Measurements from ENCODE around the gene COL4A1.

COL4A1 gene

DNA sequence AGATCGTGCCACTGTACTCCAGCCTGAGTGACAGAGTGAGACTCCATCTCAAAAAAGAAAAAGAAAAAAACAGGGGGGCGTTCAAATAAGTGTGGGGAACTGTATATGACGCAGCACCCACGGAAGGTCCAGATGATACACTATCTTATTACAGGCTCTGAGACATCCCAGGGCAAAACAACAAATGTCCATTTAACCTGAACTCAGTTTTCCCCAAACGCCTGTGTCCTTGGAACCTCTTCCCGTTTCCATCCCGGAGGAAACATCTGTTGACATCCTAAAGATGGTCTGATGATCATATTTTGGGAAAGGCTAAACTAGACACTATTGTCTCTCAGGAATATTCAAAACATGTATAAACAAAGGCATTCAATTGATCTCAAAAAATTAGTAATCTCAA, 72.4 kb downstream of the COL4A1 start:
- ATAC-seq, result no peak

DNA sequence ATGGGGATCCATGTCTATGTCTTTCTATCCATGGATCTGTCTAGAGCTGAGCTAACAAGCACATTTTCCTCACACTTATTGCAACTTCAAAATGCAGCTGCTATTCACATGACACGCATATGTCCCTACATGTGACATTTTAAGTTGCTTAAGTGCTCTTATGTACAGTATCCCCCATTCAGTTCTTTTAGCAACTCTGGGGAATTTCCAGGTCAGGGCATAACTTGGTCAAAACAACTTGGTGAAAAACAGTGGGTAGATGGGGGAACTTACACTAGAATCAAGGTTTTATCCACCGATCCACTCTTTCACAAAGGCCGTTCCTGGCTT, 73.0 kb downstream of the COL4A1 start:
- ATAC-seq, result no peak

DNA sequence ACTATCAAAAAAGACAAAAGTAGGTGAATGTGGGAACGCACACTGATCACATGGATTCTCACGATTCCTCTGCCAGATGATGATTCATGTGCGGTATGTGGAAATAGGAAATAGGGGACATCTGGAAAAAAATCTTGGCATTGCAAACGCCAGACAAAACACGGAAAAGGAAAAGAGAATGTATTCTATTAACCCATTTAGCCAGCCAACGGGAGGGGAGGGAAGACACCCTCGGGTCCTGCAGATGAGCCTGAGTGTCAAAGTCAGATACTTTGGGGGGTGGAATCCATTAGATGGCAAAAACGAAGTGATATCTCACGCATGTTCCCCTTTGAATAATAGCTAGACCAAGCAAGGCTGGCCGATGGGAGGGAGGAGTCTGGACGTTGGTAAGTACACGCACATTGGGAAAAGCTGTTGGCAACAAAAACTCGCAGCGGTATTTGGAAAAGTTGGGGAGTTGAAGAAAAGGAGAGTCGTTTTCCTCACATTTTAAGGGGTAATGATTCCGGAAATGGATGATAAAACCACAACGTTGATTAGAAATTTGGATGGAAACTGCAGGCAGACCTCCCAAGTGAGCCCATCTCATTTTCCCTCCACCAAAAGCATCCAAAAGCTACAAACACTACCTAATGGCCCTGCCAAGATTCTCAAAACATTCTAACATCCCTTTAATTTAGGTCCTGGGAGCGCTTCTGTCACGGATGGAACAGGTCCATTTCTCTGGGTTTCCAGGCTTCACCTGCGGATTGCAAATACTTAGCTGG, 73.6 kb downstream of the COL4A1 start:
- ATAC-seq, result no peak

DNA sequence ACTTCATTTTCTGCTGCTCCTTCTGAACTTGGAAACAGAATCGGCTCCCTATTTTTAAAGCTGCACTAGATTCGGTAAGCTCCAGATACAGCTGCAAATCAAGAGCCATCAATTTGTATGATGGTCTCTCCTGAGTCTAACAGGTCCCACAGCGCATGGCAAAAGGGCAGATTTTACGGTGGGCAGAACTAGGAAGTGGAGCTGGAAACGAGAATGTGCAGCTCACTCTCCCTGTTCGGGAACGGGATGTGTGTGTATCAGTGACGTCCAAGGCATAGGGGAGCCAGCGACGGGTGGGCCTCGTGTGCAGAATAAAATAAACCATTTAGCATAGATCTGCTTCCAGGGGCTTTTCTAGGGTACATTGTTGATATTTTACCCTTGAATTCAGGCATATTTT, 74.2 kb downstream of the COL4A1 start:
- no peak for ATAC-seq

DNA sequence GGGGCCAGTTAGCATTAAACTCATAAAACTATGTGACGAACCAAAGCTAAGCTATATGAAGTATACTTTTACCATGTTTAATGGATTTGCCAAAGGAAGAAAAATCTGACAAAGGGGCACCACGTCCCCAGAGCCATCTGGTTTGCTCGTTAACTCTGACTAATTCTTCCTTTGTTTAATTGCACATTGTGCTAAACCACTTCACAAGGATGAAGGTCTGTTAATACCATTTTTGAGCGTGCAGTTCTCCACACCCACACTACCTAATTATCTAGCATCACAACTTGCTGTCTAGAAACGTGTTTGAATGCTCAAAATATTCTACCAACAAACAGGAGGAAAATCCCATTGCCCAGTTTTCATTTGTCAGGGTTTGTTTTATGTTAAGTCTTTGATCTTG, 74.8 kb downstream of the COL4A1 start:
- no peak for ATAC-seq

DNA sequence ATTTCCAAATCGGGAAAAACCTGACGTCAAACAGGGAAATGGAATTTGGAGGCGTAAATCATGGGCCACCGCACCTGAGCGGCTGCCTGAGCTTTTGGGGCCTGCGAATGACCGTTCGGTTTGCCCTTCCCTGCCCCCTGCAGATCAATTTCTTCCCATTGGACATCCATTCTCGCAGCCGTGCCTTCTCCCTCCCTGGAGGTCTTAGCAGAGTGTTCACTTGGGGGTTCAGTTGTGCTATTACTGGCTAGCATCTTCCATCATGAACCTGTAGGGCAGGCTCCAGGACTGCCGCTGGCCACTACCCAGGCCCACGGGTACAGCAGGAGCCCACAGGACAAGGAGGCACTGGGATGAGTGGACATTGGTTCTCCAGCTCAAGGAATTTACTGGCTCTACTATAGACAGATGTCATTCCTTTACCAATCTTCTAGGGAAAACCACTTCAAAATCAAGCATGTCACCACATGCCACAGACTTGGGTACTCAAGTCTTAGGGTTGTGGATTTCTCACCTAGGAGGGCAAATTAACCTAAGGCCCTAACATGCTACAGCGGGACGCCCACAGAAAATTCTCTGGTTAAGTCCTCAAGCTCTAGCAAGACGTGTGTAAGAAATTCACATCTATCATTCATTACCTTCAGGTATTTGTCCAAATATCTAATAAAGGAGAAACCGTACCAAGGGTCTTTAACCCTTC, 75.5 kb downstream of the COL4A1 start:
- ATAC-seq, result no peak

DNA sequence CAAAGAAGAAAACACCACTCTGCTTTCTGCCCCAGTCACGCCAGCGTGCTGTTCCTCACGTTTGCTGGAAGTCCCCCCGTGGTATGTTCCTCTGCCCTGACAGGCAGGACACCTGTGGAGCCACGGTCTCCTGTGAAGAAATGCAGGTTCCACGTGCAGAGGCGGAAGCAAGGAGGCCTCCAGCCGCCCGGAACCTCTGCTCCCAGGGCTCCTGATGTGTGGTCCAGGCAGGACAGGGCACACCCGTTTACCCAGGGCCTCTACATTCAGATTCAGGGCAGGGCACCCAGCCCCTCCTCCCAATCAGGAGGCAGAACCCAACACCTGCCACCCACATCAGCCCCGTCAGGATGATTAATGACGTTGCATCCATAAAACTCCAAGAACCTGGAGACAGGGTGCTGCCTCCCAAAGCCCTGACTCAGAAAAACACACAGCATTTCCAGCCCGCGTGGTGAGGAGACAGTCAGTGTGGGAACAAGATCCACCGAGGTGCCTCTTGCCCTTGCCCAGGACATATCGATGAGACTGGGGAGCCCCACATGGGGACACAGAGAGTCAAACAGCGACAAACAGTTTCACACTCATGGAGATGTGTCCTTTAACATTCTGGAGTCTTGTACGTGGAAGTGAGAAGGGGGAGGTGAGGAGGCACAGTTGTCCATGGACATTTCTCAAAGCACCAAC, 76.2 kb downstream of the COL4A1 start:
- ATAC-seq, result no peak

DNA sequence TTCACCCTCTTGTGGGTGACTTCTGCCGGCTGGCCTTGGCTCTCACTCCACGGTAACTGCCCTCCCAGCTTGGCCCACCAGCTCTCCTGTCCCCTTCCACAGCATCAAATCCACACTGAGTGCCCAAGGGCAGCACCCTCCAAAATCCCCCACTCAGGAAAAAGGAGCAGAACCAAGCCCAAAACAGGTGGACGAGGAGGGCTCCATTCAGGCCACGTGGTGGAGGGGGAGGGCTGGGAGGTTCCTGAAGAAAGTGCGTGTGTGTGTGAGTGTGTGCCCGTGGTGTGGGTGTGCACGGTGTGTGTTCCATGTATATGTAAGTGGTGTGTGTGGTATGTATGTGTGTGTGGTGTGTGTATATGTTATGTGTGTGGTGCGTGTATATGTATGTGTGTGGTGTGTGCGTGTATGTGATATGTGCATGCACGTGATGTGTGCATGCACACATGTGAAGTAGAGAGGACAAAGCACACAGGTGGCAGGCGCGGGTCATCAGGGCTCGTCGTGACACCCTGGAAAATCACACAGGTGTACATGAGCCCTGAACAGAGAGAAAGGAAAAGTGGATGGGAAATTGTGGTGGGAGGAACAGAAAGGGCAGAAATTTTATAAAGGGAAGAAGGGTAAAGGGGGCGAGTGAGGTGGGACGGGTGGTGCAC, 76.9 kb downstream of the COL4A1 start:
- no peak for ATAC-seq

DNA sequence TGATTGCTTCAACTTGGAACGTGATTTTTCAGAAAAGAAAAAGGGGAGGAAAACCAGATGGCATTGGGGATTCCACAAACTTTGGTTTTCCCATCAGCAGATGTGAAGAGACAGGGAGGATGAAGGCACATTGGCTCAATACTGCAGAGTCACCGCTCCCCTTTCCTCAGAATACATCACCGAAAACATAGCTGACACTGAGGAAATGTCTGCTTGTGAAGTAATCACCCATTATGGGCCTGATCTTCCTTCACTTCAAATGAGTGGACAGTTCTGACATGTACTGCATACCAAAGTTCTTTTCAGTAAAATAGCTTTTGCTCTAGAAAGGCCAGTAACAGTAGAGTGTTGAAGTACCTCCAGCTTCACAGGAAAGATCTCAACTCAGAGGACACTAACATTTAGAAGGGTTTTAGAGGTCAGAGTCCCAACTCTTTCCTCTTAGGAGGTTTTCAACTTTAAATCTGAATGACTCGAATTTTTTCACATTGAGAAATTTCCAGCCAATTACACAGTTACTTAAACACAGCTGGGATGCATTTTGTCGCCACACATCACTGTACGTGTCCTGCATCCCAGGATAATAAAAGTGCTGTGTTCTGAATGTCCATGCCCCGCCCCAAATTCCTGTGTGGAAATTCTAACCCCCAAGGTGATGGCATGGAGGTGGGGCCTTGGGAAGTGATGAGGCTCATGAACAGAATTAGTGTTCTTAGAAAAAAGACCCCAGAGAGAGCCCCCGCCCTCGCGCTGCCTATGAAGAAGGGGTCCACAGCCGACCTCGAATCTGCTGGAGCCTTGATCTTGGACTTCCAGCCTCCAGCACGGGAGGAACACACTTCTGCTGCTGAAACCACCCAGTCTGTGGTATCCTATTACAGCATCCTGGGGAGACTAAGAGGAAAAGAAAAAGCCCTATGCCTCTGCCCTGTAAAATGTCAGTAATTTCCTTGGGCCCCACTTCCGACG, 77.7 kb downstream of the COL4A1 start:
- ATAC-seq, result no peak

DNA sequence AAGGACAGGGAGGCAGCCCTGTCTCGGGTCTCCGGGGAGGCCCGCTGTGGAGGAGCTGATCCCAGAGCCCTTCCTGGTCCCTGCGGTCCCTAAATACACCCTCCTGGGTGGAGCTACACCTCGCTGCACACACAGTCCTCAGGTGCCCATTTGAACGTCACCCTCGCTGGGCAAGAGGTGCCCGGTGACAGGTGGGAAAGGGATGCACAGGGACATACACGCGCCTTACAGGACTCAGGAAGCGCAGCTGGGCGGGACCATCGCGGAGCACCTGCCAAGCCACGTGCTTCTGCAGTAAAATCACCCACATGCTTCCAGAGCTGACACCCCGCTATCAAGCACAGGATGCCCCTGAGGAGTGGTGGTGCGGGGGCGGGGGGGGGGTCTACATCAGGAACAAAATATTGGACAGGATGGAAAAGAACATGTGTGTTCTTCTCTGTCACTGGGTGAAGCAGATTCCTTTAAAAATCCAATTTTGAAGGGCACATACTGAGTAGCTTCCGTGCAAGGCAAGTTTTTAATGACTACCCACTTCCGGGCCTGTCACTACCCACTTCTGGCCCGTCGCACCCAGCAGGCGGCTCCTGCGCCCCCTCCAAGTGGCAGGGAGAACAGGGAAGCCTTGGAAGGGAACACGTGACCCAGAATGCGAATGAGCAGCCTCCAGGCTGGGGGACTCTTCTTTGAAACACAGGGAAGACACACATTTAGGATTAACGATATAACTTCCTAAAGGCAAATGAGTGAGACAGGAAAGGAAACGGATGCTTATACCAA, 78.9 kb downstream of the COL4A1 start:
- no peak for ATAC-seq

DNA sequence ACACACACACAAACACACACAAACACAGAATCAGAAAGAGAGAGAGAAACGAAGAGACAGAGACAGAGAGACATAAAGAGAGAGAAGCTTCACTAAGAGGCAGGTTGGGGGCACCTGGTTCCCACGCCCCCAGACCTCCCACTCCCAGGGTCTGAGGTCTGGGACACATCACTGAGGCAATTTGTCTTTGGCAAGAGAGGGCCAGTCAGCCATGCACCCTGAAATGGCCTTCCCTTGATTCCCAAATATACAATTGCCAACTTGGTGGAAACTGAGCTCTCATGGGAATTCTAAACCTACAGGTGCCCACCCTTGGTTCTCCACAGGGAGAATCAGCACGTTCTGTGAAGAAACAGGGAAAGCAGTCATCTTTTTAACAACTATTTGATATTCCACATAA, 79.5 kb downstream of the COL4A1 start:
- ATAC-seq, result no peak

DNA sequence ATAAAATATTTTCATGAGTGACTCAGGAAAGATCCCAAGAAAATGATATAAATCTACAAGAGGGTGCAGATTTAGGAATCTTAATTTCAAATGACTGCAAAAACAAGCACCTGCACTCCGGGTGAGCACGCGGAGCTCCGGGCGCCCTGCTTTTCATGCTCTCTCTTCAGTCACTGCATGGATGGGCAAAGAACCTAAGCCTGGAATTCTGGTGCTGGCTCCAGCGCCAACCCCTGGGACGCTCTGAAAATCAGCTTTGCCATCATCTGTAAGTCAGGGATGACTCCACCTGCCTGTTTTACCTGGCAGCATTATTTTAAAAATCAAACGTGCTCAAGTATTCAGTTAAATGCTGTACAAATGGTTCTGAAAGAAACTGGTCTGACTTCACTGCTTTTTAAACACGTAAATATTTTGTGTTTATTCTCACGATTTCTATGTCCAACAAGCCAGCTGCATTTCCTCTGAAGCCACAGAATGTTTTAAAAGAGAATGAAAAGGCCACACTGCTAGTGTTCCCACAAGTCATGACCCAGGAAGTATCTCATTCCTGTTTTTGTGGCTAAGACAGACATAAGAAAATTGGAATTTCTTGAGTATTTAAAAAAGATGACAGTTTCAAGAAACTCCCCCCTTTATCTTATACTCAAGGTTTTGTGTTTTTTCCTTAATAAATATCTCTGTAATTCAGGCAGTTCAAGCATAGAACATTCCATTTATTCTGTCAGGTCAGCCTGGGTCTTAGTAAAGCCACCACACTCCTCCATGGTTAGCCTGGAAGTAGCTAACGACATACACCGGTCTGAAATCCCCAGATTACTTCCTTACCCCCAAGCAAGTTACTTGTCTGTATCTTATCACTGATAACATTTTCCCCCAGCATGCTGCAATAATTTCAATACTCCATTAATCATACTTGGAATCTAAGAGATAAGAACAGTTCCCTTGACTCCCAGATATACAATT, 81.1 kb downstream of the COL4A1 start:
- ATAC-seq, result no peak

DNA sequence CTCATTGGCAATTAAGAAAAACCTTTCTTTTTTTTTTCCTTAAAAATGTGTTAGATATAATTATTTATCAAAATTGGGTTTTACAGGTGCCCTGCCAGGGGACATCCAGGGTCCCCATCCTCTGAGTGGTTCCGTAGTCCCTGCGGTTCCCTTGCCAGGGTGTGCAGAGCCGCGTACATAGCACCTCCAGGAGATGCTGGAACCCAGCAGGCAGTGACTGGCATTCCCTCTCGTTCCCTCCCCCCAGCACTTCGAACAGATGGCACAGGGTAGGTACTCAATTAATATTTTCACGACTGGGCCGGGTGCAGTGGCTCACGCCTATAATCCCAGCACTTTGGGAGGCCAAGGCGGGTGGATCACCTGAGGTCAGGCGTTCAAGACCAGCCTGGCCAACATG, 82.0 kb downstream of the COL4A1 start:
- ATAC-seq, result no peak

DNA sequence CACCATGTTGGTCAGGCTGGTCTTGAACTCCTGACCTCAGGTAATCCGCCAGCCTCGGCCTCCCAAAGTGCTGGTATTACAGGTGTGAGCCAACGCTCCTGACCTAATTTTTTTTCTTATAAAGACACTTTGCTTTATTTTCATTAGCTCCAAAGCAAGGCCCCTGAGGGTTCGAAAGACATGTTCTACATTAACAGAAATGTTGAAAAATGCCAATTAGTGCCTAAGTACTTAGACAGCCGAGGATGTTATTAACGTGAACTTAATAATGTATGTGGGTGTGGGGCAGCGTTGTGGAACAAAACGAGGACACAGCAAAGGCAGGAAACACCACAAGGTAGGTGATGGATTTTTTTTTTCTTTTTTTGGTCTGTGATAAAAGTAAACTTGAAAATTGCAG, 82.4 kb downstream of the COL4A1 start:
- no peak for ATAC-seq

DNA sequence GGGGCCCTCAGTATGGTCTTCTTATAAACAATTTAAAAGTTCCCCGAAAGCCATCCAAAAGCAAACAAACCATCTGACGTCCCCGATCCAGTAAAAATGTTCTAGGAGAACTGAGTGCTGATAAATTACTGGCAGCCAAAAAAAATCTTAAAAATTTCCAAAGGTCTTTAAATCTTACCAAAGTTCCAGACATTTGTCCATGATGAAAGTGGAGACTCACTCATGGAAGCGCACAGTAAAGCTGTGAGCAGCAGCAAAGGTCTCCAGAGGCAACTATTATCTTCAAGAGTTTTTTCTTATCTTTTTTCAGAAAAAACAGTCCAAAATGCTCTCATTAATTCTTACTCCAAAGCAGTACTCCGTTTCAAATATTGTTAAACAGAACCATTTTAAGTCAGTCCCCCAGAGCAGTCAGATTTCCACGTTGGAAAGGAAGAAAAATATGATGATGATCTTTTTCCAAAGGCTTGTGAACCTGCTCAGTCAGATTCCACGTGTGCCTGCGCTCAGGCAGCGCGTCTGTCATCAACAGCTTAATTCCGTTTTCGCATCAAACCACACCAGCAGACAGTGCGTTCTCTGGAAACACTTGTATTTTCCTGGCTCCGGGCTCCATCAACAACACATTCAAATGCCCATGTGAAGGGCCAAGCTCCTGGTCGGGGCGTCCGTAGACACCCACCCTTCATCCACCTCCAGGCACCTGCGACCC, 85.4 kb downstream of the COL4A1 start:
- no peak for ATAC-seq

DNA sequence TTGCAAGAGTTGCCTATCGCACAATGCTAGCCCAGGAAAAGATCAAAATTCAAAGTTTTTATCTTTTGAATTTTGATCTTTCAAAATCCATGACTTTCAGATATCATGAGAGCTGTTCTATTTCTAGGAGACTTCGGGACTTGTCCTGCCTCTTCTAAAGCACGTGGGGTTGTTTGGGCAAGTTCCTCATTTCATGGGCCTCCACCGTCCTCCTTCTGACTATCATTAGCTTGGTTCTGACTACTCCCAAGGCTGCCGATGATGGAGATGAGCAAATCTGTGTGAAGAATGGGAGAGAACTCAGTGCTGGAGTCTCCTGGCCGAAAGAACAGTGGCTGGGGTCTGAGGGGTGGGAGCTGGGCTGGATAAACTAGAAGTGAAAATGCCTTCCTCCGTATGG, 86.5 kb downstream of the COL4A1 start:
- no peak for ATAC-seq

DNA sequence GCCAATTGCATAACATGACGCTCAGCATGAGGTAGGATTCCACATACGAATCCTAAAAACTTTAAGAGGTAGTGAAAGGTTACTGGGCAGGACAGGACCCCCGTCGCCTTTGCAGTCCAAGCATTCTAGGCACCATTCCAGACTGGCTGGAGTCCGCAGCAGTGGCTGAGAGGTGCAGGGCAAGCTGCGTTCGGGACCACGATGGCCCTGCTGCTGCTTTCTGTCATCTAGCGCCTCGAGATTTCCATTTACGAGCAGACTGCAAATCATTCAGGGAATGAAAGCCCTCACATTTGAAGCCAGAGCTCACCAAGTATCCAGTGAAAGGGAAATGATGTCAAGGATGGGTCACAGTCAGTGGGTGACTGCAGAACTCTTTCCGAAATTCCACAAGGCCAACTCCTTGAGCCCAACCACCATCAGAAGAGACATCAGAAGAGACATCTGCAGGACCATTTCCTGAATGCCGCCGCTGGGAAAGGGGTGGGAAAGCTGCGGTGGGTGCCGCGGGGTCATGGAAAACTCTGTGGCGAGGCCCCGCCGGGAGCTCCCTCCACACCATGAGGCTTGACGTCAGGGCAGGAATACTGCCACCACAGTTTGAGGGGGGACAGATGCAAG, 88.3 kb downstream of the COL4A1 start:
- no peak for ATAC-seq

DNA sequence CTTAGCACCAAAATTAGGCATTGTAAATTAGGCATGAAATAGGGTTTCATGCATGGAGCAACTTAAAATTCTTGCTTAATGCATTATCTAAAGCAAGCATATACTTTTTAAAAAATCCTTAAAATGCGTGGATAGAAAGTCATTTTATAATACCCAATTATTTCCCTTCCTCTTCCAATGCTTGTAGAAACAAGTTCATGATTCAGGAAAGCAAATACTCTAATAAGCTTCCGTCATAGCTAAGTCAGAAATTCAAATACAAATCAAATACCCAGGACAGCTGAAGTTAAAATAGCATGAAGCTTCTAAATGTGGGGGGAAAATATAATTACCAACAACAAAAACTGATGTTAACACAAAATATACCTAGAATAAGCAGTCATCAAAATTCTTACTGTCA, 89.1 kb downstream of the COL4A1 start:
- no peak for ATAC-seq

DNA sequence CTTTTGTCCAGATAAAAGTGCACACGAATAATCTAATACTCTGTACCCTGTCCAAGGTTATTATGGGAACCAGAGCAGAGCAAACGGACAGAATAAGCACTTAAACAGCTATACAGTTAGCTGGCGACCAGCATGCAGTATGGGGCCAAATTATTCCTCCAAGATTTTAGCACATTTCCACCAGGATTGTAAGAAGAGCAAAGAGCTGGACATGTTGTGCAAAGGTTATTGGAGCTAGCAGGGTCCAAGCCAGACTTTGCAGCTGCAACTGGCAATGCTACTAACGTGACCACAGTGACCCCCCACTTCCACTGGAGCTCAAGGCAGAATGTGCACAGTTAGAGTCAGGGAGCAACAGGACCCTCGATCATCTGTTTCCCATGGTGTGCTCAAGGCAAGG, 89.9 kb downstream of the COL4A1 start:
- no peak for ATAC-seq
